ENCODE data around the gene GJA10.

Gene GJA10

DNA sequence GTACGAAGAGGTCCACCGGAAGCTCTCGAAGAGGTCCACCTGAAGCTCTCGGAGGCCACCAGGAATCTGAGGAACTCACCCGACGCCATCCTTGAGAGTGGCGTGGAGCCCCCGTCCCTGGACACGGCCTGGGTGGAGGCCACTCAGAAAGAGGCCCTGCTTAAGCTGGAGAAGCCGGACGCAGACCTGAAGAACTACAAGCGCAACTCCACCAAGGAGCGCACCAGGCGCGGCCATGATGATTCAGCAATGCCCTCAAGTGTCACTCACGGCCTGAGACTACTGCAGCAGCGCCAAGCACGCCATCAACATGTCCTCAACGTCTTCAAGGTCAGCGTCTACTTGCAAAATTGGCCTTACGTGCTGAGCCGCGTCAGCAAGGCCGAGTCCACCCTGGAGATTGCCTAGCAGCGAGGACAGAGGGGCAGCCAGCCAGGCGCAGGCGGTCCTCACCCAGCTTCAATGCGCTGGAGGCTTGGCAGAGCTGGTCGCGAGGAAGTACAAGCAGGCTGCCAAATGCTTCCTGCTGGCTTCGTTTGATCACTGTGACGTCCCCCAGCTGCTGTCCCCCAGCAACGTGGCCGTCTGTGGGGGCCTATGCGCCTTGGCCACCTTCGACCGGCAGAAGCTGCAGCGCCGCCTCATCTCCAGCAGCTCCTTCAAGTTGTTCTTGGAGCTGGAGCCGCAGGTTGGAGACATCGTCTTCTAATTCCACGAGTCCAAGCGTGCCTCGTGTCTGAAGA, 7.7 kb upstream of the GJA10 start:
- Histone ChIP-seq H3K4me3 (ENCODE audit: low read depth in 1 of 2, low read length in 2 of 2) (no peak overlapping the region), H3K36me3 (ENCODE audit: insufficient read depth, low read length) (no peaks in the 10 kb centered on the region), H3K4me2 (ENCODE audit: insufficient read depth, low read length) (no peak overlapping the region), H3K27me3 (ENCODE audit: insufficient read depth, low read length, poor library complexity) (no peaks in the 10 kb centered on the region), H3K9me3 (ENCODE audit: insufficient read depth, low read length, severe bottlenecking) (no peaks in the 10 kb centered on the region), H3K9ac (ENCODE audit: low read depth, low read length) (no peak overlapping the region), H3K4me1 (ENCODE audit: insufficient read depth, low read length) (no peaks in the 10 kb centered on the region), H4K20me1 (ENCODE audit: insufficient read depth, low read length) (no peaks in the 10 kb centered on the region), H3K79me2 (ENCODE audit: insufficient read depth, low read length) (no peaks in the 10 kb centered on the region), H3K27ac (ENCODE audit: low read length) (no peak overlapping the region), H2AFZ (ENCODE audit: low read depth, low read length) (no peak overlapping the region)
- TF ChIP-seq, protein P1, sequence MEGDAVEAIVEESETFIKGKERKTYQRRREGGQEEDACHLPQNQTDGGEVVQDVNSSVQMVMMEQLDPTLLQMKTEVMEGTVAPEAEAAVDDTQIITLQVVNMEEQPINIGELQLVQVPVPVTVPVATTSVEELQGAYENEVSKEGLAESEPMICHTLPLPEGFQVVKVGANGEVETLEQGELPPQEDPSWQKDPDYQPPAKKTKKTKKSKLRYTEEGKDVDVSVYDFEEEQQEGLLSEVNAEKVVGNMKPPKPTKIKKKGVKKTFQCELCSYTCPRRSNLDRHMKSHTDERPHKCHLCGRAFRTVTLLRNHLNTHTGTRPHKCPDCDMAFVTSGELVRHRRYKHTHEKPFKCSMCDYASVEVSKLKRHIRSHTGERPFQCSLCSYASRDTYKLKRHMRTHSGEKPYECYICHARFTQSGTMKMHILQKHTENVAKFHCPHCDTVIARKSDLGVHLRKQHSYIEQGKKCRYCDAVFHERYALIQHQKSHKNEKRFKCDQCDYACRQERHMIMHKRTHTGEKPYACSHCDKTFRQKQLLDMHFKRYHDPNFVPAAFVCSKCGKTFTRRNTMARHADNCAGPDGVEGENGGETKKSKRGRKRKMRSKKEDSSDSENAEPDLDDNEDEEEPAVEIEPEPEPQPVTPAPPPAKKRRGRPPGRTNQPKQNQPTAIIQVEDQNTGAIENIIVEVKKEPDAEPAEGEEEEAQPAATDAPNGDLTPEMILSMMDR (IDR thresholded peaks at IDR 0.05; ENCODE audit: borderline replicate concordance, extremely low read depth, low read length, poor library complexity, severe bottlenecking), result no peak
- TF ChIP-seq EZH2 (IDR thresholded peaks at IDR 0.05; ENCODE audit: borderline replicate concordance, low read depth, low read length, severe bottlenecking), result no peak
- no peak for ATAC-seq (ENCODE audit: insufficient read depth, low read depth)
- no peak for DNase-seq

DNA sequence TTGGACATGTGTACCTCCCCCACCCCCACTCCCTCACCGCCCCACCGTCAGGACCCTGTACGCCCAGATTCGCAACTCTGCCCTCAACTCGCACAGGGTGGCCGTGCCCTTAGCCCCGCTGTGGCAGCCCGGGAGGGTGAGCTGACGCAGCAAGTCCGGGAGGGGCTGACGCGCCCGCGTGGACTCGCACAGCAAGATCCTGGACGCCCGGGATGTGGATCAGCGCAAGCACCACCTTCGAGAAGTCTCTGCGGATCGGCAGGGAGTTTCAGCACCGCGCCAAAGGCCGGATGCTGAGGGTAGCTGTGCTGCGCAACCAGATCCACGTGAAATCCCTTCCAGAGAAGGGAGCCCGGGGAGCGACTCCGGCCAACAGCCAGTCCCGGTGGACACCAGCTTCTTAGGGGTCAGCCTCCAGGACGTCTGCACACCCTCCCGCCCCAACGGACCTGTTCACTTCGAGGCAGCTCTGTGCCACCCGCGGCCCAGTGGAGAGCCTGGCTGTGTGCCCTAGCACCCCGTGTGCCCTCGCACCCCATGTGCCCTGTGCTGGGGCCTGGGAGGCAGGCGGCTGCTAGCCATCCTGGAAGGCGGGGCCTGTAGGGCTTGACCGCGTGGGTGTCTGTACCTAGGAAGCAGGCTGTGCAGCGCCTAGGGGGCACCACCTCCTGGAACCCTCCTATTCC, 6.7 kb upstream of the GJA10 start:
- H3K4me1 ChIP-seq (ENCODE audit: insufficient read depth, low read length), result no peaks in the 10 kb centered on the region
- H3K36me3 ChIP-seq (ENCODE audit: insufficient read depth, low read length), result no peaks in the 10 kb centered on the region
- H4K20me1 ChIP-seq (ENCODE audit: insufficient read depth, low read length), result no peaks in the 10 kb centered on the region
- no peak overlapping the region for H3K9ac ChIP-seq (ENCODE audit: low read depth, low read length)
- no peak for TF ChIP-seq EZH2 (IDR thresholded peaks at IDR 0.05; ENCODE audit: borderline replicate concordance, low read depth, low read length, severe bottlenecking)
- TF ChIP-seq, protein P1 (IDR thresholded peaks at IDR 0.05; ENCODE audit: borderline replicate concordance, extremely low read depth, low read length, poor library complexity, severe bottlenecking), result no peak
- no peak overlapping the region for H3K27ac ChIP-seq (ENCODE audit: low read length)
- H3K4me2 ChIP-seq (ENCODE audit: insufficient read depth, low read length), result no peak overlapping the region
- H3K79me2 ChIP-seq (ENCODE audit: insufficient read depth, low read length), result no peaks in the 10 kb centered on the region
- H3K9me3 ChIP-seq (ENCODE audit: insufficient read depth, low read length, severe bottlenecking), result no peaks in the 10 kb centered on the region
- no peak overlapping the region for H2AFZ ChIP-seq (ENCODE audit: low read depth, low read length)
- DNase-seq (no peak), ATAC-seq (ENCODE audit: insufficient read depth, low read depth) (no peak)
- no peaks in the 10 kb centered on the region for H3K27me3 ChIP-seq (ENCODE audit: insufficient read depth, low read length, poor library complexity)
- H3K4me3 ChIP-seq (ENCODE audit: low read depth in 1 of 2, low read length in 2 of 2), result no peak overlapping the region

DNA sequence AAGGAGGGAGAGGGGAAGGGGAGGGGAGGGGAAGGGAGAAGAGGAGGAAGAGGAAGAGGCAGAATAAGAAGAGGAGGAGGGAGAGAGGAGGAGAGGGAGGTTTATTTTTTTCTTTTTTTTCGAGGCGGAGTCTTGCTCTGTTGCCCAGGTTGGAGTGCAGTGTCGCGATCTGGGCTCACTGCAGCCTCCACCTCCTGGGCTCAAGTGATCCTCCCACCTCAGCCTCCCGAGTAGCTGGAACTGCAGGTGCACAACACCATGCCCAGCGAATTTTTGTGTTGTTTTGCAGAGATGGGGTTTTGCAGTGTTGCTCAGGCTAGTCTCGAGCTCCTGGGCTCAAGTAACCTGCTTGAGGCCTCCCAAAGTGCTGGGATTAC, 6.1 kb upstream of the GJA10 start:
- Histone ChIP-seq H3K27me3 (ENCODE audit: insufficient read depth, low read length, poor library complexity) (no peaks in the 10 kb centered on the region), H3K4me3 (ENCODE audit: low read depth in 1 of 2, low read length in 2 of 2) (no peak overlapping the region), H3K9me3 (ENCODE audit: insufficient read depth, low read length, severe bottlenecking) (no peaks in the 10 kb centered on the region), H3K9ac (ENCODE audit: low read depth, low read length) (no peak overlapping the region), H3K4me1 (ENCODE audit: insufficient read depth, low read length) (no peaks in the 10 kb centered on the region), H3K79me2 (ENCODE audit: insufficient read depth, low read length) (no peaks in the 10 kb centered on the region), H2AFZ (ENCODE audit: low read depth, low read length) (no peak overlapping the region), H3K27ac (ENCODE audit: low read length) (no peak overlapping the region), H3K36me3 (ENCODE audit: insufficient read depth, low read length) (no peaks in the 10 kb centered on the region), H4K20me1 (ENCODE audit: insufficient read depth, low read length) (no peaks in the 10 kb centered on the region), H3K4me2 (ENCODE audit: insufficient read depth, low read length) (no peak overlapping the region)
- DNase-seq, result no peak
- TF ChIP-seq, protein P1 (IDR thresholded peaks at IDR 0.05; ENCODE audit: borderline replicate concordance, extremely low read depth, low read length, poor library complexity, severe bottlenecking), result no peak
- TF ChIP-seq EZH2 (IDR thresholded peaks at IDR 0.05; ENCODE audit: borderline replicate concordance, low read depth, low read length, severe bottlenecking), result no peak
- no peak for ATAC-seq (ENCODE audit: insufficient read depth, low read depth)

Measured in DND-41 (cell line).